HEK293 (cell line): Measurements from ENCODE around the gene SS18L1.

Source experiments
- CTCF ChIA-PET: fragments of 350-600 bp; formaldehyde crosslinking; extraction: SDS; loops from one replicate; lab custom pipeline; 2021; ENCODE audit warnings: antibody characterized with exemption; lab: Yijun Ruan, JAX
- POLR2A ChIA-PET: fragments of 300-600 bp; formaldehyde crosslinking; extraction: SDS; loops from one replicate; lab custom pipeline; 2020; ENCODE audit warnings: antibody characterized with exemption, inconsistent platforms; lab: Yijun Ruan, JAX
- H3K27ac ChIP-seq: fragments of 200-500 bp; sonication (Bioruptor generic); 2 replicates; pipeline ENCODE4 v1.5.1; 2014; ENCODE audit warnings: low read depth, low read length, control low read depth, inconsistent platforms; ENCODE audit errors: extremely low read depth
- H3K36me3 ChIP-seq, 2 experiments: fragments of 200-500 bp in 1 of 2; sonication (Bioruptor generic) in 1 of 2; 1 replicate in 1 of 2; 2 replicates in 1 of 2; pipeline ENCODE4 v1.5.1; 2014 to 2017; ENCODE audit warnings: inconsistent platforms in 2 of 2, low read length in 2 of 2; ENCODE audit not compliant: control insufficient read depth in 2 of 2, insufficient read depth in 1 of 2
- H3K4me1 ChIP-seq: fragments of 200-500 bp; sonication (Bioruptor generic); 2 replicates; pipeline ENCODE4 v1.5.1; 2014; ENCODE audit warnings: mild to moderate bottlenecking, low read length, inconsistent platforms; ENCODE audit not compliant: control insufficient read depth, insufficient read depth
- H3K4me3 ChIP-seq: 2 replicates; pipeline ENCODE4 v1.5.1; 2011; ENCODE audit warnings: low read depth, mild to moderate bottlenecking, control low read depth, low read length, moderate library complexity
- H3K9me3 ChIP-seq: fragments of 200-500 bp; sonication (Bioruptor generic); 2 replicates; pipeline ENCODE4 v1.5.1; 2014; ENCODE audit warnings: low read depth, low read length, inconsistent platforms; ENCODE audit not compliant: control insufficient read depth, insufficient read depth
- EGR2 ChIP-seq: fragments of 450-650 bp; formaldehyde crosslinking; IDR thresholded peaks from 2 replicates; pipeline ENCODE4 v1.5.1; 2016; ENCODE audit warnings: low read depth, missing biosample characterization, missing genetic modification characterization
- GLI2 ChIP-seq: fragments of 450-650 bp; formaldehyde crosslinking; IDR thresholded peaks from 2 replicates; pipeline ENCODE4; 2017; ENCODE audit warnings: missing biosample characterization, missing genetic modification characterization, low read depth, borderline replicate concordance
- GLIS1 ChIP-seq: fragments of 450-650 bp; formaldehyde crosslinking; IDR thresholded peaks from 2 replicates; pipeline ENCODE4 v1.5.1; 2016; ENCODE audit warnings: missing biosample characterization, missing genetic modification characterization
- HOXD13 ChIP-seq: sonication (generic); formaldehyde crosslinking; IDR thresholded peaks from 2 replicates; pipeline ENCODE4 v1.8.0; 2022; ENCODE audit warnings: missing genetic modification reagents, borderline replicate concordance
- SP3 ChIP-seq: fragments of 450-650 bp; formaldehyde crosslinking; IDR thresholded peaks from 2 replicates; pipeline ENCODE4 v1.5.1; 2016; ENCODE audit warnings: missing biosample characterization, missing genetic modification characterization
- ZIC2 ChIP-seq: fragments of 450-650 bp; formaldehyde crosslinking; IDR thresholded peaks from 2 replicates; pipeline ENCODE4 v1.5.1; 2016; ENCODE audit warnings: missing biosample characterization, missing genetic modification characterization
- ZNF138 ChIP-seq: fragments of 450-650 bp; formaldehyde crosslinking; IDR thresholded peaks from 2 replicates; pipeline ENCODE4 v1.5.1; 2016; ENCODE audit warnings: missing biosample characterization, missing genetic modification characterization, borderline replicate concordance
- ZNF169 ChIP-seq: fragments of 450-650 bp; formaldehyde crosslinking; IDR thresholded peaks from 2 replicates; pipeline ENCODE4 v1.5.1; 2016; ENCODE audit warnings: missing biosample characterization, missing genetic modification characterization
- ZNF292 ChIP-seq: fragments of 450-650 bp; formaldehyde crosslinking; IDR thresholded peaks from 2 replicates; pipeline ENCODE4 v1.5.1; 2016; ENCODE audit warnings: low read depth, missing biosample characterization, missing genetic modification characterization, borderline replicate concordance
- ZNF311 ChIP-seq: fragments of 450-650 bp; formaldehyde crosslinking; IDR thresholded peaks from 2 replicates; pipeline ENCODE4 v1.5.1; 2017; ENCODE audit warnings: missing biosample characterization, missing genetic modification characterization, borderline replicate concordance
- ZNF404 ChIP-seq: fragments of 450-650 bp; formaldehyde crosslinking; IDR thresholded peaks from 2 replicates; pipeline ENCODE4 v1.5.1; 2017; ENCODE audit warnings: missing biosample characterization, missing genetic modification characterization
- ZNF558 ChIP-seq: fragments of 450-650 bp; formaldehyde crosslinking; IDR thresholded peaks from 2 replicates; pipeline ENCODE4 v1.5.1; 2016; ENCODE audit warnings: missing biosample characterization, missing genetic modification characterization
- ZNF600 ChIP-seq: fragments of 450-650 bp; formaldehyde crosslinking; IDR thresholded peaks from 2 replicates; pipeline ENCODE4 v1.5.1; 2016; ENCODE audit warnings: missing biosample characterization, missing genetic modification characterization
- ZNF621 ChIP-seq: fragments of 450-650 bp; formaldehyde crosslinking; IDR thresholded peaks from 2 replicates; pipeline ENCODE4 v1.5.1; 2017; ENCODE audit warnings: missing biosample characterization, missing genetic modification characterization
- ZNF76 ChIP-seq: fragments of 450-650 bp; formaldehyde crosslinking; IDR thresholded peaks from 2 replicates; pipeline ENCODE4; 2016; ENCODE audit warnings: low read depth, missing biosample characterization, missing genetic modification characterization, borderline replicate concordance
- ZNF777 ChIP-seq: fragments of 450-650 bp; formaldehyde crosslinking; IDR thresholded peaks from 2 replicates; pipeline ENCODE4 v1.5.1; 2017; ENCODE audit warnings: missing biosample characterization, missing genetic modification characterization, borderline replicate concordance
- ZSCAN23 ChIP-seq: fragments of 450-650 bp; formaldehyde crosslinking; IDR thresholded peaks from 2 replicates; pipeline ENCODE4 v1.5.1; 2016; ENCODE audit warnings: missing biosample characterization, missing genetic modification characterization
- TF ChIP-seq, protein P1 (sequence below): fragments of 450-650 bp; IDR thresholded peaks from 2 replicates; pipeline ENCODE4 v1.5.1; 2018; ENCODE audit warnings: missing biosample characterization, mild to moderate bottlenecking, missing genetic modification characterization
- TF ChIP-seq, protein P2 (sequence below): fragments of 450-650 bp; formaldehyde crosslinking; IDR thresholded peaks from 2 replicates; pipeline ENCODE4 v1.5.1; 2016; ENCODE audit warnings: missing biosample characterization, missing genetic modification characterization
- TF ChIP-seq, protein P3 (sequence below): fragments of 450-650 bp; formaldehyde crosslinking; IDR thresholded peaks from 2 replicates; pipeline ENCODE4 v1.5.1; 2016; ENCODE audit warnings: missing biosample characterization, missing genetic modification characterization
- TF ChIP-seq, protein P4 (sequence below): fragments of 450-650 bp; formaldehyde crosslinking; IDR thresholded peaks from 2 replicates; pipeline ENCODE4 v1.5.1; 2016; ENCODE audit warnings: missing biosample characterization, missing genetic modification characterization
- TF ChIP-seq, protein P5 (sequence below): fragments of 450-650 bp; formaldehyde crosslinking; IDR thresholded peaks from 2 replicates; pipeline ENCODE4 v1.5.1; 2016; ENCODE audit warnings: missing biosample characterization, missing genetic modification characterization
- TF ChIP-seq, protein P6 (sequence below): fragments of 450-650 bp; formaldehyde crosslinking; conservative IDR thresholded peaks from 2 replicates; pipeline ENCODE4 v1.5.1; 2016; ENCODE audit warnings: low read depth, missing biosample characterization, missing genetic modification characterization

SS18L1 gene

DNA sequence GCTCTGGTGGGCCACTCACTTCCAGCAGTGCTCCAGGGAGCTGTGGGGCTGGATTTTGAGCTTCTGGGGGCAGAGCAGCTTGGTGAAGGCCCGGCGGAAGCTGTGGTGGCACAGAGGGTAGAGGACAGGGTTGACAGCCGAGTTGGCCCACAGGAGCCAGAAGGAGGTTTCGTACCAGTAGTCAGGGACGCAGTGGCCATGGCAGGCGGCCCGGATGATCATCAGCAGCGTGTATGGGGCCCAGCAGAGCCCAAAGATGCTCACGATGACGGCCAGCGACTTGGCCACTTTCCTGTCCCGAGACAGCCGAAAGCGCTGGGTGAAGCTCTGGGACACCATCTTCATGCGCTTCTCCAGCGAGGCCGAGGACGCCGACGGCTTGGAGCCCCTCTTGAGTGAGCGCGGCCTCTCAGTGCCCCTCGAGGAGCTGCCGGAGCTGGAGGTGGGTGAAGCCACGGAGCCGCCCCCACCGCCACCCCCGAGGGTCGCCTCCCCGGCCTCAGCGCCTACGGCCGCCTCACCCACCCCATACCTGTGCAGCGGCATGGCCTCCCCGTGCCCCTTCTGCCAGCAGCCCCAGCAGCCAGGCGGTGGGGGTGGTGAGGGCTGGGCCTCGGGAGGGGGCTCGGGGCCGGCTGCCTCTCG, 72.5 kb downstream of the SS18L1 start:
- peaks cover 2% of the 10 kb centered on the region; the same call in 1 of the 2 replicates for H3K4me1 ChIP-seq
- no peaks in the 10 kb centered on the region for H3K9me3 ChIP-seq
- no peaks in the 10 kb centered on the region for H3K36me3 ChIP-seq
- ChIA-PET CTCF (no interaction called here), POLR2A (no interaction called here)
- H3K27ac ChIP-seq = no peak overlapping the region
- H3K4me3 ChIP-seq = no peak overlapping the region
- TF ChIP-seq ZNF621 (tag by site-specific recombination) (no peak), ZNF138 (tag by site-specific recombination) (no peak), ZSCAN23 (tag by site-specific recombination) (no peak), SP3 (tag by site-specific recombination) (no peak), ZNF76 (no peak), ZNF558 (tag by site-specific recombination) (no peak), GLI2 (tag by site-specific recombination) (no peak), ZNF777 (tag by site-specific recombination) (no peak), ZIC2 (no peak), EGR2 (tag by site-specific recombination) (no peak)
- TF ChIP-seq, protein P1, sequence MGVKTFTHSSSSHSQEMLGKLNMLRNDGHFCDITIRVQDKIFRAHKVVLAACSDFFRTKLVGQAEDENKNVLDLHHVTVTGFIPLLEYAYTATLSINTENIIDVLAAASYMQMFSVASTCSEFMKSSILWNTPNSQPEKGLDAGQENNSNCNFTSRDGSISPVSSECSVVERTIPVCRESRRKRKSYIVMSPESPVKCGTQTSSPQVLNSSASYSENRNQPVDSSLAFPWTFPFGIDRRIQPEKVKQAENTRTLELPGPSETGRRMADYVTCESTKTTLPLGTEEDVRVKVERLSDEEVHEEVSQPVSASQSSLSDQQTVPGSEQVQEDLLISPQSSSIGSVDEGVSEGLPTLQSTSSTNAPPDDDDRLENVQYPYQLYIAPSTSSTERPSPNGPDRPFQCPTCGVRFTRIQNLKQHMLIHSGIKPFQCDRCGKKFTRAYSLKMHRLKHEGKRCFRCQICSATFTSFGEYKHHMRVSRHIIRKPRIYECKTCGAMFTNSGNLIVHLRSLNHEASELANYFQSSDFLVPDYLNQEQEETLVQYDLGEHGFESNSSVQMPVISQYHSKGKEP = no peak
- TF ChIP-seq, protein P2, sequence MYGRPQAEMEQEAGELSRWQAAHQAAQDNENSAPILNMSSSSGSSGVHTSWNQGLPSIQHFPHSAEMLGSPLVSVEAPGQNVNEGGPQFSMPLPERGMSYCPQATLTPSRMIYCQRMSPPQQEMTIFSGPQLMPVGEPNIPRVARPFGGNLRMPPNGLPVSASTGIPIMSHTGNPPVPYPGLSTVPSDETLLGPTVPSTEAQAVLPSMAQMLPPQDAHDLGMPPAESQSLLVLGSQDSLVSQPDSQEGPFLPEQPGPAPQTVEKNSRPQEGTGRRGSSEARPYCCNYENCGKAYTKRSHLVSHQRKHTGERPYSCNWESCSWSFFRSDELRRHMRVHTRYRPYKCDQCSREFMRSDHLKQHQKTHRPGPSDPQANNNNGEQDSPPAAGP (tag by site-specific recombination) = no peak
- TF ChIP-seq, protein P3, sequence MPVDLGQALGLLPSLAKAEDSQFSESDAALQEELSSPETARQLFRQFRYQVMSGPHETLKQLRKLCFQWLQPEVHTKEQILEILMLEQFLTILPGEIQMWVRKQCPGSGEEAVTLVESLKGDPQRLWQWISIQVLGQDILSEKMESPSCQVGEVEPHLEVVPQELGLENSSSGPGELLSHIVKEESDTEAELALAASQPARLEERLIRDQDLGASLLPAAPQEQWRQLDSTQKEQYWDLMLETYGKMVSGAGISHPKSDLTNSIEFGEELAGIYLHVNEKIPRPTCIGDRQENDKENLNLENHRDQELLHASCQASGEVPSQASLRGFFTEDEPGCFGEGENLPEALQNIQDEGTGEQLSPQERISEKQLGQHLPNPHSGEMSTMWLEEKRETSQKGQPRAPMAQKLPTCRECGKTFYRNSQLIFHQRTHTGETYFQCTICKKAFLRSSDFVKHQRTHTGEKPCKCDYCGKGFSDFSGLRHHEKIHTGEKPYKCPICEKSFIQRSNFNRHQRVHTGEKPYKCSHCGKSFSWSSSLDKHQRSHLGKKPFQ = no peak
- TF ChIP-seq, protein P4, sequence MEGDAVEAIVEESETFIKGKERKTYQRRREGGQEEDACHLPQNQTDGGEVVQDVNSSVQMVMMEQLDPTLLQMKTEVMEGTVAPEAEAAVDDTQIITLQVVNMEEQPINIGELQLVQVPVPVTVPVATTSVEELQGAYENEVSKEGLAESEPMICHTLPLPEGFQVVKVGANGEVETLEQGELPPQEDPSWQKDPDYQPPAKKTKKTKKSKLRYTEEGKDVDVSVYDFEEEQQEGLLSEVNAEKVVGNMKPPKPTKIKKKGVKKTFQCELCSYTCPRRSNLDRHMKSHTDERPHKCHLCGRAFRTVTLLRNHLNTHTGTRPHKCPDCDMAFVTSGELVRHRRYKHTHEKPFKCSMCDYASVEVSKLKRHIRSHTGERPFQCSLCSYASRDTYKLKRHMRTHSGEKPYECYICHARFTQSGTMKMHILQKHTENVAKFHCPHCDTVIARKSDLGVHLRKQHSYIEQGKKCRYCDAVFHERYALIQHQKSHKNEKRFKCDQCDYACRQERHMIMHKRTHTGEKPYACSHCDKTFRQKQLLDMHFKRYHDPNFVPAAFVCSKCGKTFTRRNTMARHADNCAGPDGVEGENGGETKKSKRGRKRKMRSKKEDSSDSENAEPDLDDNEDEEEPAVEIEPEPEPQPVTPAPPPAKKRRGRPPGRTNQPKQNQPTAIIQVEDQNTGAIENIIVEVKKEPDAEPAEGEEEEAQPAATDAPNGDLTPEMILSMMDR (tag by site-specific recombination) = no peak
- TF ChIP-seq, protein P5, sequence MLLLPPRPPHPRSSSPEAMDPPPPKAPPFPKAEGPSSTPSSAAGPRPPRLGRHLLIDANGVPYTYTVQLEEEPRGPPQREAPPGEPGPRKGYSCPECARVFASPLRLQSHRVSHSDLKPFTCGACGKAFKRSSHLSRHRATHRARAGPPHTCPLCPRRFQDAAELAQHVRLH (tag by site-specific recombination) = no peak
- TF ChIP-seq, all 188 proteins: peak for 0

DNA sequence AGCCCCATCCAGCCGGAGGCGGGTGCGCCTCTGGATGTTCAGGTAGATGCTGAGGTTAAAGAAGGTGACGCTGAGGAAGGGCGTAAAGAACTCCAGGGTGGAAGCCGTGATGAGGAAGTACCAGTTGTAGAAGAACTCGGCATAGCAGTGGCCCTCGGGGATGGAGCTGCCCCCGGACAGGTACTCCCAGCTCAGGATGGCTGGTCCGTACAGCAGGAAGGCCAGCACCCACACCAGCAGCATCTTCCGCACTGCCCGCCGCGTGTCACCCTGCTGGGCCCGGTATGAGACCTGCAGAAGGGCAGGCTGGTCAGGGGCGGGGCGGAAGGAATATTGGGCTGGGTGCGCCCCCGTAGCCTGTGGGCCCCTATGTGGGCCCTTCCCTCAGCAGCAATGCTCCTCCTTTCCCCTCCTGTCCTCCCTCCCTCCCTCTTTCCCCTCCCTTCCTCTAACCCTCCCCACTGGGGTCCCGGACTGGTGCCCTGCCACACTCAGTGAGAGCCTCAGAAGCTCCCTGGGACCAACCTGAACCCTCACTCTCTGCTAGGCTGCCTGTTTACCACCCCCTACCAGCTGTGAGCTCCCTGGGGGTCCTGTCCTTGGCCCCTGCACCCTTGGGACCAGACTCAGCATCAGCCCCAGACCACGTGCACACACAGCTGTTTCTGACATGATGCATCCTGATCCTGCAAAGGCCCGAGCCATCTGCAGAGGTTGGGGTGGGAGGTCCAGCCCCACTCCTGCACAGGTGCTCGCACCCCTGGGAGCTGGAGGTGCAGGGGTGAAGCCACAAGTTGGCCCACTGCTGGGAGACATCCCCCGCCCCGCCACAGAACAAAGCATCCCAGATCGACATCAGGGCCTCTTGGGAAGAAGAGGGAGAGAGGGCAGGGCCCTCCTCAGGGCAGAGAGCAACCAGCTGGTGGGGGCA, 73.3 kb downstream of the SS18L1 start:
- Histone ChIP-seq H3K4me3 (no peak overlapping the region), H3K4me1 (peaks cover 2% of the 10 kb centered on the region; the same call in 1 of the 2 replicates), H3K27ac (no peak overlapping the region), H3K36me3 (no peaks in the 10 kb centered on the region), H3K9me3 (no peaks in the 10 kb centered on the region)
- ChIA-PET POLR2A (interaction anchor here (0.6 kb wide), 1 partner anchor 45 kb away, joined by 6 read pairs; no protein-coding TSS in a partner anchor), CTCF (interaction anchor here (0.5 kb wide), 1 partner anchor 45 kb away, joined by 3 read pairs; no protein-coding TSS in a partner anchor)
- TF ChIP-seq ZIC2 (0 out of 2 replicates have a peak, but pooled peaks have one; percentile 36), ZNF600 (tag by site-specific recombination) (peak; percentile 48; the same call in 1 of the 2 replicates), ZNF292 (no peak), ZNF138 (tag by site-specific recombination) (no peak), GLIS1 (tag by site-specific recombination) (peak; percentile 58), ZNF311 (tag by site-specific recombination) (no peak), ZNF169 (no peak), HOXD13 (CRISPR knock-in tag) (no peak), ZNF404 (tag by site-specific recombination) (no peak)
- TF ChIP-seq, protein P6, sequence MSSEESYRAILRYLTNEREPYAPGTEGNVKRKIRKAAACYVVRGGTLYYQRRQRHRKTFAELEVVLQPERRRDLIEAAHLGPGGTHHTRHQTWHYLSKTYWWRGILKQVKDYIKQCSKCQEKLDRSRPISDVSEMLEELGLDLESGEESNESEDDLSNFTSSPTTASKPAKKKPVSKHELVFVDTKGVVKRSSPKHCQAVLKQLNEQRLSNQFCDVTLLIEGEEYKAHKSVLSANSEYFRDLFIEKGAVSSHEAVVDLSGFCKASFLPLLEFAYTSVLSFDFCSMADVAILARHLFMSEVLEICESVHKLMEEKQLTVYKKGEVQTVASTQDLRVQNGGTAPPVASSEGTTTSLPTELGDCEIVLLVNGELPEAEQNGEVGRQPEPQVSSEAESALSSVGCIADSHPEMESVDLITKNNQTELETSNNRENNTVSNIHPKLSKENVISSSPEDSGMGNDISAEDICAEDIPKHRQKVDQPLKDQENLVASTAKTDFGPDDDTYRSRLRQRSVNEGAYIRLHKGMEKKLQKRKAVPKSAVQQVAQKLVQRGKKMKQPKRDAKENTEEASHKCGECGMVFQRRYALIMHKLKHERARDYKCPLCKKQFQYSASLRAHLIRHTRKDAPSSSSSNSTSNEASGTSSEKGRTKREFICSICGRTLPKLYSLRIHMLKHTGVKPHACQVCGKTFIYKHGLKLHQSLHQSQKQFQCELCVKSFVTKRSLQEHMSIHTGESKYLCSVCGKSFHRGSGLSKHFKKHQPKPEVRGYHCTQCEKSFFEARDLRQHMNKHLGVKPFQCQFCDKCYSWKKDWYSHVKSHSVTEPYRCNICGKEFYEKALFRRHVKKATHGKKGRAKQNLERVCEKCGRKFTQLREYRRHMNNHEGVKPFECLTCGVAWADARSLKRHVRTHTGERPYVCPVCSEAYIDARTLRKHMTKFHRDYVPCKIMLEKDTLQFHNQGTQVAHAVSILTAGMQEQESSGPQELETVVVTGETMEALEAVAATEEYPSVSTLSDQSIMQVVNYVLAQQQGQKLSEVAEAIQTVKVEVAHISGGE (tag by site-specific recombination) = no peak
